Measurements from ENCODE around the gene C16orf78. TPM values are rescaled to one million over a fixed set of nuclear protein-coding genes. Genes with fewer than 3 reads are reported as not detected.

The C16orf78 gene
- total and polyA plus RNA-seq, 2 of the 4 experiments (the other 2 are of a cell fraction), result not detected

- Histone ChIP-seq H3K4me3 (ENCODE audit: insufficient read depth, low read depth, low read length) (no peak overlapping the region), H4K91ac (ENCODE audit: insufficient read depth, low read depth, low read length) (no peak overlapping the region), H3K56ac (ENCODE audit: extremely low read depth, insufficient read depth, low read length) (no peak overlapping the region), H4K20me1 (ENCODE audit: insufficient read depth, low read length) (no peaks in the 10 kb centered on the region), H3K9ac (ENCODE audit: low read depth, low read length) (no peak overlapping the region), H3K27me3 (ENCODE audit: control insufficient read depth, insufficient read depth, low read length) (no peaks in the 10 kb centered on the region), H3K4ac (ENCODE audit: low read depth, low read length) (no peak overlapping the region), H3K4me2 (ENCODE audit: low read depth, low read length) (no peak overlapping the region), H3K18ac (ENCODE audit: low read depth, low read length) (no peak overlapping the region), H4K5ac (ENCODE audit: low read depth, low read length) (no peak overlapping the region), H2AK9ac (replicated peaks; ENCODE audit: low read depth, low read length, poor library complexity) (no peak overlapping the region), H2BK5ac (ENCODE audit: low read depth, low read length, poor library complexity, severe bottlenecking) (no peak overlapping the region), H3K27ac (ENCODE audit: insufficient read depth, low read length) (no peak overlapping the region), H3K4me1 (ENCODE audit: control insufficient read depth, insufficient read depth, low read length) (no peaks in the 10 kb centered on the region), H2BK120ac (ENCODE audit: low read depth, low read length) (no peak overlapping the region), H3K9me3 (ENCODE audit: control insufficient read depth, insufficient read depth, low read length) (no peaks in the 10 kb centered on the region), H3K79me1 (ENCODE audit: low read depth in 1 of 2, low read length in 2 of 2) (no peaks in the 10 kb centered on the region), H2AK5ac (ENCODE audit: low read depth, low read length) (no peak overlapping the region), H3K36me3 (ENCODE audit: control insufficient read depth, insufficient read depth, low read length) (no peaks in the 10 kb centered on the region), H3K23ac (ENCODE audit: low read depth, low read length) (no peak overlapping the region), H2BK20ac (ENCODE audit: low read depth, low read length) (no peak overlapping the region), H3K14ac (replicated peaks; ENCODE audit: low read depth, low read length) (no peak overlapping the region), H2BK15ac (ENCODE audit: low read depth, low read length) (no peak overlapping the region), H3K9me1 (ENCODE audit: insufficient read depth, low read length) (no peaks in the 10 kb centered on the region), H2AFZ (replicated peaks; ENCODE audit: low read length, poor library complexity) (no peak overlapping the region), H4K8ac (ENCODE audit: low read depth in 2 of 2, low read length in 2 of 2) (no peak overlapping the region)
- 44% methylated on average over 4 of the region's 12 CpGs; no CpG with 5 or more reads in 1 of the 2 experiments for WGBS, 2 experiments (ENCODE audit: extremely low coverage in 2 of 2, insufficient read length in 1 of 2)
- in situ Hi-C loops (cut with MboI; ENCODE audit: low sequenced_read_pairs), result no loop called here
- no peak for DNase-seq
- no peak for TF ChIP-seq RFX5 (IDR thresholded peaks at IDR 0.05; ENCODE audit: low read depth, low read length)
- TF ChIP-seq MXI1 (IDR thresholded peaks at IDR 0.05; ENCODE audit: borderline replicate concordance, low read depth, low read length), result no peak
- no peak for TF ChIP-seq CHD1 (IDR thresholded peaks at IDR 0.05; ENCODE audit: low read depth, low read length)
- TF ChIP-seq NFE2L2 (IDR thresholded peaks at IDR 0.05; ENCODE audit: low read depth, low read length), result no peak
- TF ChIP-seq BHLHE40 (IDR thresholded peaks at IDR 0.05; ENCODE audit: low read depth, low read length), result no peak
- no peak for TF ChIP-seq ELK1 (IDR thresholded peaks at IDR 0.05; ENCODE audit: borderline replicate concordance, low read depth, low read length)
- no peak for TF ChIP-seq USF2 (IDR thresholded peaks at IDR 0.05; ENCODE audit: low read depth, low read length)
- TF ChIP-seq CEBPB (IDR thresholded peaks at IDR 0.05; ENCODE audit: low read depth, low read length), result no peak
- TF ChIP-seq CTCF (conservative IDR thresholded peaks at IDR 0.05; ENCODE audit: low read depth, low read length), result no peak
- no peak for TF ChIP-seq MAZ (IDR thresholded peaks at IDR 0.05; ENCODE audit: borderline replicate concordance, low read depth, low read length)
- no peak for TF ChIP-seq MAFK (IDR thresholded peaks at IDR 0.05; ENCODE audit: low read depth, low read length)
- TF ChIP-seq SMC3 (IDR thresholded peaks at IDR 0.05; ENCODE audit: low read depth, low read length), result no peak
- no peak for TF ChIP-seq RAD21 (IDR thresholded peaks at IDR 0.05; ENCODE audit: low read length)
- no peak for TF ChIP-seq RCOR1 (IDR thresholded peaks at IDR 0.05; ENCODE audit: insufficient replicate concordance, low read length)
- no peak for TF ChIP-seq POLR2A (IDR thresholded peaks at IDR 0.05; ENCODE audit: low read depth, low read length)
- ATAC-seq (ENCODE audit: low read depth), result no peak
- dilution Hi-C loops (cut with HindIII; ENCODE audit: low sequenced_read_pairs, unreplicated experiment), result no loop called here
- no TSS peak for BruUV-seq (replicated peaks)
- intact Hi-C loops (cut with micrococcal nuclease), result no loop called here
- CTCF ChIA-PET, result no interaction called here
- POLR2A ChIA-PET (ENCODE audit: unreplicated experiment), result no interaction called here
These were observed 22.7 kb downstream of the C16orf78 start for GRCh38 chr16:49396206-49396720.
